GDM1 (cell line): Measurements from ENCODE around the gene RNASE13.
"Not testable (repeated sequence)": the region's sequence is repeated elsewhere in the genome, so short reads cannot be mapped to it uniquely, and the experiment has no call there.

Experiments used
- DNase-seq: peaks from one replicate; lab custom pipeline; 2025; lab: John Stamatoyannopoulos, UW

The RNASE13 gene

GRCh38 chr14:20988717-20989470, 45.7 kb downstream of the RNASE13 start:
- DNase-seq: no peak

- DNase-seq: no peak
Measured at GRCh38 chr14:20986811-20987210, 47.8 kb downstream of the RNASE13 start.

DNA sequence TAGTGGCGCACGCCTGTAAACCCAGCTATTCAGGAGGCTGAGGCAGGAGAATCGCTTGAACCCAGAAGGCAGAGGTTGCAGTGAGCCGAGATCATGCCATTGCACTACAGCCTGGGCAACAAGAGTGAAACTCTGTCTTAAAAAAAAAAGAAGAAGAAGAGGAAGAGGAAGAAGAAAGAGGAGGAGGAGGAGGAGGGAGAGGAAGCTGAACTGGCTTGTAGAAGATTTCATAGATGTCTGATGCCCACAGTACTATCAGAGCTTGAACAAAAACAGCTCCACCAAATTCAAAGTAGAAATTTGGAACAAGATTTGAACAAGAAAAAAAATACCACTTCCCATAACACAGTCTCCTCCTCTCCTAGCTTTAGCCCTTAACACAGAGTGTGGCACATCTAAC, 49.0 kb downstream of the RNASE13 start:
- DNase-seq: not testable (repeated sequence)
